Panc1 (cell line): ENCODE results near the gene GEN1. TPM values are rescaled to one million over a fixed set of nuclear protein-coding genes. Genes with fewer than 3 reads are reported as not detected.

ENCODE experiments used
- ATAC-seq: fragments of 200-7000 bp; cut with Tn5 transposase; 2 replicates; pipeline ENCODE4 v1.9.1; 2020; ENCODE audit warnings: mild to moderate bottlenecking, moderate library complexity
- BruUV-seq: library from RNA; stranded (reverse); fragments of 400-500 nt; replicated peaks from 2 replicates; lab custom pipeline; 2021; lab: Mats Ljungman, UMichigan
- CTCF ChIA-PET: fragments of 300-600 bp; sonication (Branson Sonifier 250); formaldehyde crosslinking; loops from one replicate; lab custom pipeline; 2022; ENCODE audit warnings: antibody characterized with exemption; lab: Charles Lee
- POLR2A ChIA-PET: fragments of 300-600 bp; sonication (Branson Sonifier 250); formaldehyde crosslinking; loops from one replicate; lab custom pipeline; 2022; ENCODE audit warnings: antibody characterized with exemption; lab: Charles Lee
- DNase-seq: peaks from one replicate; pipeline ENCODE4 v3.0.0-alpha.2; 2010; ENCODE audit warnings: low read depth, low spot score
- H3K27ac ChIP-seq: 2 replicates; pipeline ENCODE4 v1.5.1; 2011; ENCODE audit warnings: mild to moderate bottlenecking, low read length, inconsistent platforms
- H3K27me3 ChIP-seq: fragments of 200-500 bp; sonication (Bioruptor generic); 2 replicates; pipeline ENCODE4 v1.6.0; 2014; ENCODE audit warnings: low read length, inconsistent platforms; ENCODE audit not compliant: control insufficient read depth, insufficient read depth
- H3K36me3 ChIP-seq: fragments of 200-500 bp; sonication (Bioruptor generic); 2 replicates; pipeline ENCODE4 v1.5.1; 2014; ENCODE audit warnings: inconsistent platforms, mild to moderate bottlenecking, low read length, moderate library complexity; ENCODE audit not compliant: control insufficient read depth, insufficient read depth
- H3K4me1 ChIP-seq: 2 replicates; pipeline ENCODE4 v1.5.1; 2011; ENCODE audit warnings: inconsistent platforms, mild to moderate bottlenecking, low read length, moderate library complexity; ENCODE audit not compliant: control insufficient read depth, insufficient read depth
- H3K4me3 ChIP-seq, 2 experiments: 2 replicates each; pipeline ENCODE4 v1.5.1; 2011 to 2012; ENCODE audit warnings: low read depth in 2 of 2, low read length in 2 of 2, mild to moderate bottlenecking in 2 of 2, inconsistent platforms in 1 of 2, moderate library complexity in 1 of 2
- H3K9me3 ChIP-seq: fragments of 200-500 bp; sonication (Bioruptor generic); 2 replicates; pipeline ENCODE4 v1.5.1; 2014; ENCODE audit warnings: low read depth, mild to moderate bottlenecking, inconsistent platforms, low read length, moderate library complexity; ENCODE audit not compliant: control insufficient read depth, insufficient read depth
- CTCF ChIP-seq: fragments of 450-650 bp; IDR thresholded peaks from 2 replicates; pipeline ENCODE4 v1.5.1; 2017; ENCODE audit warnings: mild to moderate bottlenecking
- POLR2AphosphoS5 ChIP-seq: IDR thresholded peaks from 2 replicates; pipeline ENCODE4 v1.6.1; 2012; ENCODE audit warnings: mild to moderate bottlenecking, low read depth, low read length, moderate library complexity
- REST ChIP-seq, 2 experiments: IDR thresholded peaks; 2 replicates each; pipeline ENCODE4 v1.6.1; 2011 to 2012; ENCODE audit warnings: low read depth in 2 of 2, control low read depth in 1 of 2, low read length in 1 of 2, mild to moderate bottlenecking in 1 of 2, moderate library complexity in 1 of 2; ENCODE audit not compliant: insufficient read depth in 1 of 2
- SIN3A ChIP-seq: IDR thresholded peaks from 2 replicates; pipeline ENCODE4 v1.6.1; 2012; ENCODE audit warnings: low read depth, mild to moderate bottlenecking, low read length, moderate library complexity, borderline replicate concordance; ENCODE audit not compliant: insufficient read depth
- TCF7L2 ChIP-seq: IDR thresholded peaks from 2 replicates; pipeline ENCODE4 v1.6.1; 2011; ENCODE audit warnings: mild to moderate bottlenecking, low read depth, low read length, inconsistent platforms
- in situ Hi-C: cut with HindIII; loops from 2 replicates; pipeline ENCODE4 v1.10.0; 2016; ENCODE audit warnings: low sequenced_read_pairs, low pct_unique_long_range_greater_than_20kb
- intact Hi-C: fragments of 100-400 bp; cut with micrococcal nuclease; formaldehyde crosslinking; loops from one replicate; pipeline ENCODE4 v1.10.0; 2022; ENCODE audit not compliant: unreplicated experiment
- total RNA-seq: library from RNA; stranded (reverse); gene quantifications from one replicate; pipeline ENCODE4 v1.2.1, GENCODE V29; 2021; ENCODE audit not compliant: unreplicated experiment

The GEN1 gene
- total RNA-seq, 1 experiment from 2014 or later: 24.0 TPM

- no TSS peak for BruUV-seq
Measured at GRCh38 chr2:17748745-17749144, 5.2 kb upstream of the GEN1 start.

GRCh38 chr2:17749753-17750438 is 4.0 kb upstream of the GEN1 start:
- no peaks in the 10 kb centered on the region for H3K27me3 ChIP-seq
- intact Hi-C loops: no loop called here
- H3K4me1 ChIP-seq: peaks cover 19% of the 10 kb centered on the region
- ChIA-PET CTCF (no interaction called here), POLR2A (no interaction called here)
- no peak for ATAC-seq
- TSS peak; percentile 14 for BruUV-seq
- in situ Hi-C loops: no loop called here
- H3K9me3 ChIP-seq: no peaks in the 10 kb centered on the region
- TF ChIP-seq REST (IDR thresholded peaks at IDR 0.05; ENCODE audit: insufficient read depth in 1 of 2, low read depth in 2 of 2, low read length in 1 of 2): no peak
- no peak for TF ChIP-seq SIN3A
- TF ChIP-seq POLR2AphosphoS5: no peak
- no peak for TF ChIP-seq TCF7L2
- no peak for TF ChIP-seq CTCF
- H3K27ac ChIP-seq: no peak overlapping the region
- H3K4me3 ChIP-seq: no peak overlapping the region
- DNase-seq: no peak
- peaks cover 18% of the 10 kb centered on the region for H3K36me3 ChIP-seq

More at GRCh38 chr2:17748745-17749144, 5.2 kb upstream of the GEN1 start:
- POLR2A ChIA-PET: no interaction called here
- ATAC-seq (no peak), DNase-seq (no peak)
- H3K9me3 ChIP-seq: no peaks in the 10 kb centered on the region
- CTCF ChIA-PET: no interaction called here
- TF ChIP-seq SIN3A (no peak), REST (IDR thresholded peaks at IDR 0.05; ENCODE audit: insufficient read depth in 1 of 2, low read depth in 2 of 2, low read length in 1 of 2) (no peak), CTCF (no peak), POLR2AphosphoS5 (no peak), TCF7L2 (no peak)
- H3K4me3 ChIP-seq: no peak overlapping the region
- H3K4me1 ChIP-seq: peaks cover 19% of the 10 kb centered on the region
- H3K27ac ChIP-seq: no peak overlapping the region
- in situ Hi-C loops: no loop called here
- intact Hi-C loops: no loop called here
- H3K27me3 ChIP-seq: no peaks in the 10 kb centered on the region
- H3K36me3 ChIP-seq: peaks cover 14% of the 10 kb centered on the region
